Measurements from ENCODE around the gene FBXL2.
"Not testable (repeated sequence)": the region's sequence is repeated elsewhere in the genome, so short reads cannot be mapped to it uniquely, and the experiment has no call there.

The FBXL2 gene

DNA sequence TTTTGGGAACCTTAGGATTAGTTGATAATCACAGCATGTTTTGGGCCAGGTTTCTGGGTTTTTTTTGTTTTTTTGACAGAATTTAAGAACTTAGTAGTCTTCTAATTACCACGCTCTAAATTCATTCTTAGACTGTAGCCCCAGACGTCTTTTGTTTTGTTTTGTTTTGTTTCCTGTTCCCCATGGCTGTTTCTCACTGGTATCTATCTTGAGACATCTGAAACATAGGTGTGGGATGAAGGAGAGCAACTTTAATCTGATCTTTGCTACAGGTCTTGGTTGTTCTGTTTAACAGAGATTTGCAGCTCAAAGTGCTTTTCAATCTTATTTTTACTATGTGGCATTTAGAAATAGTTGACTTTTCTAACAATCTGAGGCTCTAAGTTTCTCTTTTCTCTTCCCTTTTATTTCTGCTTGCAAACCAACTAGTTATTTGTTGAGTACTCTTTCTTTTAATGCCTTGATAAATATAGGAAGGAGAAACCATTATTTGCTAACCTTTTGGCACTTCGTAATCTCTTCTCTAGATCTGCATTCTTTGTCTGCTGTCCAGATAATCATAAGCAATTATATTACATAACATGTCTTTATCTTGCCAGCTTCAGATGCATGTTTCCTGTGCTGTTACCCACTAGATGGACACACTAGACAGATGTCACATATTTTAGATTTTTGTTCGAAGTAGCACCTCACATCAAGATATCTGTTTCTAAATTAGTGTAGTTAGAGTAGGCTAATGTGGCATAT is 40.9 kb downstream of the FBXL2 start:
- DNase-seq, result no peak

GRCh38 chr3:33318710-33319380 is 41.6 kb downstream of the FBXL2 start:
- no peak for DNase-seq

DNA sequence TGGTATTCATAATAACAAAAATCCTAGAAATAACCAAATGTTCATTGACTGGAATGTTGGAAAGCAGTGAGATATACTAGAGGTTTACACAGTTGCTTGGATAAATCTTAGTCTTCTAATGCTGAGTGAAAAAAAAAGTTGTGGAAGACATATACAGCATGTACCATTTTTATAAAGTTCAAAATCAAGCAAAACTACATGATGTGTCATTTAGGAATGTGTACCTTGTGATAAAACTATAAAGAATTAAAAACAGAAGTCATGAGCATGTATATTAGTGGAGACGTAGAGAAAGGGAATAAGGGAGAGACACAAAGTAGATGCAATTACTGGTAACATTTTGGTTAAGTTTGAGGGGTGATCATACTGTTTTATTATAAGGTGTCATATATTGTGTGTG is 45.2 kb downstream of the FBXL2 start:
- DNase-seq, result no peak

GRCh38 chr3:33331414-33331813 is 54.2 kb downstream of the FBXL2 start:
- DNase-seq, result no peak

- no peak for DNase-seq
Measured at GRCh38 chr3:33334364-33334763, 57.1 kb downstream of the FBXL2 start.

- not testable (repeated sequence) for DNase-seq
Measured at GRCh38 chr3:33338936-33339465, 61.8 kb downstream of the FBXL2 start.

DNA sequence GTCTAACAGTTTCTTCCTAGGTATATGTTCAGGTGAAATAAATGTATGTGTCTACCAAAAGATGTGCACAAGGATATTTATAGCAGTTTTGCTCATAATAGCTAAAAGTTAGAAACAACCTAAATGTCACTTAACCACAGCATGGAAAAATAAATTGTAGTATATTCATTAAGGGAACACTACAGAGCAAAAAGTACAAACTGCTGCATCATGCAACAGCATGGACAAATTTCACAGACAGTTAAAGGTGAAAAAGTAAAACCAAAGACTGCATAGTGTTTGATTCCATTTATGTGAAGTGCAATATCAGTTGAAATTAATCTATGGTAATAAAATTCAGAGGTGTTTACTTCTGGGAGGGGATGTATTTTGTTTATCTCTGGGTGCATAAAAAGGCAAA is 62.5 kb downstream of the FBXL2 start:
- DNase-seq, result no peak

DNA sequence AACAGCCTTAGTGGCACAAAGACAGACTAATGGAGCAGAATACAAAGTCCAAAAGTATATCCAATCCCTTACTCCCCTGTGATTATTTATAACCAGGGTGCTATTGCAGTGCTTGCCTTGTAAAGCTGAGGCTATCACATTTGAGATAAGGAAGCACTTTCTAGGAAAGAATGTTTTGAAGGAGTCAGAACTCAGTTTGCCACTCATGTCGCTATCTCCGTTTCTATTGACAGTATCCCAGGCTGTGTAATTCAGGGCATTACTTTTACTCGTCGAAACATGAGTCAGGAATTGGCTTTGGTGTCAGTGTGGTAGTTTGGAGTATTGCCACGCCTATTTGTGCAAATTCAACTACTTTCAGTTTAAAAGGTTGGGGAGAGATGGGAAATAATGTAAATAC is 78.4 kb downstream of the FBXL2 start:
- DNase-seq, result no peak

- DNase-seq, result no peak
Measured at GRCh38 chr3:33358172-33358781, 81.0 kb downstream of the FBXL2 start.

GRCh38 chr3:33360136-33360825 is 83.0 kb downstream of the FBXL2 start:
- DNase-seq, result no peak

DNA sequence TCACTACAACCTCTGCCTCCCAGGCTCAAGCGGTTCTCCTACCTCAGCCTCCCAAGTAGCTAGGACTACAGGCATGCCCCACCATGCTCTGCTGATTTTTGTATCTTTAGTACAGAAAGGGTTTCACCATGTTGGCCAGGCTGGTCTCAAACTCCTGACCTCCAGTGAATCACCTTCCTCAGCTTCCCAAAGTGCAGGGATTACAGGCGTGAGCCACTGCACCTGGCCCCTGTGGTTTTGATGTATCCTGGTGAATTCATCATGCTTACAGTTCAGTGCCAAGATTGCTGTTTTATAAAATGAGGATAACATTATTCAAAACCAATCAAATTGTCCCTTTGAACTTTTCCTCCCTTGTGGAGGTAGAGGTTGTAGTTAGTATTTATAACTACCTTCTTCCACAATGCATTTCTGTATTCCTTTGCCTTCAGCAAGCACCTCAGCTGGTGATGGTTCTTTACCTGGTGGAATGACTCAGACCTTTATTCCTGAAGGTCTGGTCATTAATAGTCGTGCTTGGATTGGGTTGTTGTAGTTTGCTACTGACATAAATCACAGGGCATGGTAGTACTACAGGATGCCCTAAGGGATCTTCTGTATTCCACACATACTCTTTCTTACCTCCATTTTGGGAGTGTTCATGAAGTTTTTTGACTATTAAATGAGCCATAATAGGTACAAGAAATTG is 86.0 kb downstream of the FBXL2 start:
- no peak for DNase-seq

GRCh38 chr3:33364060-33364459 is 86.8 kb downstream of the FBXL2 start:
- no peak for DNase-seq

DNA sequence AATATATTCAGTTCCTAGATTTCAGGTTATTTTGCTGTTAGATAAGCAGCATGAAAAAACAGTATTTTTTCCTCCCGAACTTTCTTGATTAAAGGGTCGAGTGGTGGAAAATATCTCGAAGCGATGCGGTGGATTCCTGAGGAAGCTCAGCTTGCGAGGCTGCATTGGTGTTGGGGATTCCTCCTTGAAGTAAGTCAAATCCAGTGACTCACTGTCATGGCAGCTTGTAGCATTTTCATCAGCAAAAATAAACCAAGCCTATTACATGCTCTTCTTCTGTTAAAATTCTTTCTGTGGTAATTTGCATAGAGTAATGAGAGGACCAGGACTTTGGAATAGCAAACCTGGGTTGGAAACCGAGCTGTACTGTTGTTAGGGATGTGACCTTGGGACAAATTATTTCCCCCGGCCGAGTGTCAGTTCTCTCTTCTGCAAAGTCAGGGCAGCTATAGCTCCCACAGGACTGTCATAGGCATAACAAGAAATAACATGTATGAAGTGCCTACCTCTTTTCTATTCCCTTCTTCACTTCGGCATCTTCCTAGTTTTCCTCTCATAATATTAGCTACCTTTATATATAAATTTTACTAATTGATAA is 87.4 kb downstream of the FBXL2 start:
- DNase-seq, result no peak

GRCh38 chr3:33372218-33373081 is 95.2 kb downstream of the FBXL2 start:
- peak; percentile 10 for DNase-seq

DNA sequence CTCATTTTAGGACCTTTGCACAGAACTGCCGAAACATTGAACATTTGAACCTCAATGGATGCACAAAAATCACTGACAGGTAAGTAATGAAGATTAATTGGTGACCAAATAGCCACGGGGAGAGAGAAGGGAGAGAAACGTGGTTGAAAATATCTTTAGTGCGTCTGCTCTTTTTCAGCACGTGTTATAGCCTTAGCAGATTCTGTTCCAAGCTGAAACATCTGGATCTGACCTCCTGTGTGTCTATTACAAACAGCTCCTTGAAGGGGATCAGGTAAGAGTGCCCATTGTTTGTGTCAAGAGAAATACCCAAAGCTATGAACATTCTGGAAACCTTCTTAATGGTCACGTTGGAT is 95.8 kb downstream of the FBXL2 start:
- no peak for DNase-seq

- DNase-seq, result no peak
Measured at GRCh38 chr3:33377489-33377888, 100.2 kb downstream of the FBXL2 start.

- DNase-seq, result no peak
Measured at GRCh38 chr3:33377931-33378330, 100.7 kb downstream of the FBXL2 start.

DNA sequence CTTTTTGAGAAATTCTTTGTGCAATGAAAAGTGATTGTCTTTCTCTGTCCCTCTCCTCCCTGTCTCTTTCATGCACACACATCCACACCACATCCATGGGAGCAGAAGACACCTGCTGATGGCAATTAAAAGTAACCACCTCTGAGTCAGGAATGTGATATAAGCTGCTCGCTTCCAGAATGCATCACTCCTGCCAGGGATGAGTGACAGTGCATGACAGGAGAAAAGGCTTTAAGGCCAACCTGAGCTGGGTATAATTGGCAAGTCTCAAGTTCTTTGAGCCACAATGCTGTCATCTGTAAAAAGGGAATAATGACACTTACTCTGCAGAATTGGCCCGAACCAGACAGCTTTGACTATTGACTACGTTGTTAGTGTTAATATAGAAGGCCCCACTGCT is 103.4 kb downstream of the FBXL2 start:
- DNase-seq, result no peak

- DNase-seq, result no peak
Measured at GRCh38 chr3:33383951-33384350, 106.7 kb downstream of the FBXL2 start.

GRCh38 chr3:33385423-33385822 is 108.2 kb downstream of the FBXL2 start:
- no peak for DNase-seq

DNA sequence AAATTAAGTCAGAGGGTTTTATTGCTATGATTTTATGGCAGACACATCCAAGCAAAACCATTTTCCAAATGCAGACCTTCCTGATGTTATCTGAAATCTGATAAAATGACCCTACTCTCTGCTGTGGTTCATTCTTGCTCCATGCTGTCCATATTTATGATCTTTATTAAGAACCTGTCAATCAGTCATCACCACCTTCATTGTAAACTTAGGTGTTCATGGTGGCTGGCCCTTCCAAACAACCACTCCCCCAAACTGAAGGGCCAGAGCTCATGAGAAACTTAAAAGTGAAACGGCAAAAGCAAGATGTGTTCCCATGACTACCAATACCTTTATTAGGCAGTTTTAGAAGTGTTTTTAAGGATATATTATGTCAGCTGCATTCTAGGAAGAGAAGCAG is 109.4 kb downstream of the FBXL2 start:
- no peak for DNase-seq

Data from NCI-H2107 (cell line).